Loucy (cell line): ENCODE data around the gene BSND.

ENCODE experiments used
- H2AFZ ChIP-seq: fragments of 200-600 bp; sonication (generic); 2 replicates; pipeline ENCODE4 v1.6.0; 2016; ENCODE audit warnings: antibody characterized with exemption, mild to moderate bottlenecking, low read length, moderate library complexity
- H3F3A ChIP-seq: fragments of 200-600 bp; 2 replicates; pipeline ENCODE4 v1.6.0; 2016; ENCODE audit warnings: antibody characterized with exemption, low read depth, mild to moderate bottlenecking
- H3K27me3 ChIP-seq: fragments of 200-600 bp; sonication (generic); 2 replicates; pipeline ENCODE4 v1.6.1; 2014; ENCODE audit warnings: low read length, mild to moderate bottlenecking; ENCODE audit not compliant: insufficient read depth, poor library complexity, severe bottlenecking
- H3K36me3 ChIP-seq: fragments of 200-600 bp; sonication (generic); 2 replicates; pipeline ENCODE4 v1.6.1; 2016; ENCODE audit warnings: low read length; ENCODE audit not compliant: insufficient read depth
- H3K4me1 ChIP-seq: fragments of 200-600 bp; sonication (generic); 2 replicates; pipeline ENCODE4 v1.5.1; 2014; ENCODE audit warnings: low read length, mild to moderate bottlenecking; ENCODE audit not compliant: insufficient read depth, poor library complexity, severe bottlenecking
- H3K4me2 ChIP-seq: fragments of 200-600 bp; sonication (generic); 2 replicates; pipeline ENCODE4 v1.6.0; 2014; ENCODE audit warnings: antibody characterized with exemption, low read length, low read depth, mild to moderate bottlenecking; ENCODE audit not compliant: poor library complexity, severe bottlenecking
- H3K4me3 ChIP-seq: fragments of 200-600 bp; sonication (generic); 2 replicates; pipeline ENCODE4 v1.5.1; 2014; ENCODE audit warnings: low read length, mild to moderate bottlenecking, mixed read lengths; ENCODE audit not compliant: poor library complexity, severe bottlenecking
- H3K79me2 ChIP-seq: fragments of 200-600 bp; sonication (generic); 2 replicates; pipeline ENCODE4 v1.6.1; 2014; ENCODE audit warnings: low read length; ENCODE audit not compliant: insufficient read depth
- H3K9ac ChIP-seq: fragments of 200-600 bp; sonication (generic); 2 replicates; pipeline ENCODE4 v1.6.0; 2014; ENCODE audit warnings: mild to moderate bottlenecking, low read depth, low read length, moderate library complexity; ENCODE audit not compliant: poor library complexity, severe bottlenecking
- H3K9me2 ChIP-seq: fragments of 200-600 bp; sonication (generic); replicated peaks from 2 replicates; pipeline ENCODE4 v1.6.1; 2016; ENCODE audit warnings: low read depth, low read length, mixed read lengths
- H3K9me3 ChIP-seq: fragments of 200-600 bp; sonication (generic); 2 replicates; pipeline ENCODE4 v1.6.1; 2014; ENCODE audit warnings: mild to moderate bottlenecking, antibody characterized with exemption, low read length, low read depth; ENCODE audit not compliant: insufficient read depth
- H4K20me1 ChIP-seq: fragments of 200-600 bp; sonication (generic); 2 replicates; pipeline ENCODE4 v1.6.0; 2014; ENCODE audit warnings: antibody characterized with exemption, low read length, mild to moderate bottlenecking; ENCODE audit not compliant: insufficient read depth, poor library complexity, severe bottlenecking
- CTCF ChIP-seq: fragments of 200-600 bp; sonication (generic); conservative IDR thresholded peaks from 2 replicates; pipeline ENCODE4 v1.5.1; 2014; ENCODE audit warnings: mild to moderate bottlenecking, antibody characterized with exemption, low read length
- EZH2phosphoT487 ChIP-seq: fragments of 200-600 bp; IDR thresholded peaks from 2 replicates; pipeline ENCODE4 v1.6.1; 2018; ENCODE audit warnings: antibody characterized with exemption, mild to moderate bottlenecking, moderate library complexity, borderline replicate concordance

The BSND gene

GRCh38 chr1:55000110-55001085 is 1.7 kb downstream of the BSND start:
- Histone ChIP-seq H2AFZ (no peak overlapping the region), H3K79me2 (no peaks in the 10 kb centered on the region), H3K4me2 (no peak overlapping the region), H3K9me3 (no peaks in the 10 kb centered on the region), H4K20me1 (no peaks in the 10 kb centered on the region), H3K4me3 (no peak overlapping the region), H3F3A (no peaks in the 10 kb centered on the region), H3K27me3 (no peaks in the 10 kb centered on the region), H3K9ac (no peak overlapping the region), H3K4me1 (no peaks in the 10 kb centered on the region), H3K9me2 (no peaks in the 10 kb centered on the region), H3K36me3 (no peaks in the 10 kb centered on the region)
- TF ChIP-seq CTCF: no peak
- TF ChIP-seq EZH2phosphoT487: no peak

- TF ChIP-seq EZH2phosphoT487: no peak
- no peak for TF ChIP-seq CTCF
- H3K79me2 ChIP-seq: no peaks in the 10 kb centered on the region
- H3K9me3 ChIP-seq: no peaks in the 10 kb centered on the region
- no peak overlapping the region for H2AFZ ChIP-seq
- no peaks in the 10 kb centered on the region for H3K9me2 ChIP-seq
- no peak overlapping the region for H3K4me2 ChIP-seq
- H3K9ac ChIP-seq: no peak overlapping the region
- H3K27me3 ChIP-seq: no peaks in the 10 kb centered on the region
- H3F3A ChIP-seq: no peaks in the 10 kb centered on the region
- H3K4me3 ChIP-seq: no peak overlapping the region
- no peaks in the 10 kb centered on the region for H3K4me1 ChIP-seq
- no peaks in the 10 kb centered on the region for H4K20me1 ChIP-seq
- no peaks in the 10 kb centered on the region for H3K36me3 ChIP-seq
Measured at GRCh38 chr1:55001311-55001710, 2.6 kb downstream of the BSND start.

DNA sequence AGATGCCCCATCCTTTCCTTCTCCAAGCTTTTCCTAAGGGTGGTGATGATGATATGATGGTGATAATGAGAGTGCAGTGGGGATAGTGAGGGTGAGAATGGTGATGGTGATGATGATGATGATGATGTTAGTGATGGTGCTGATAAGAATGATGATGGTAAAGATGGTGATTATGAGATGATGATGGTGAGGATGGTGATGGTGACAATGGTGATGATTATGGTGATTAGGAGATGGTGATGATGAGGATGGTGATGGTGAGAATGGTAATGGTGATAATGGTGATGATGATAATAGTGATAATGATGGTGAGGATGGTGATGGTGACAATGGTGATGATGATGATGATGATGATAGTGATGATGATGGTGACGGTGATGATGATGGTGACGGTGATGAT is 4.0 kb downstream of the BSND start:
- Histone ChIP-seq H2AFZ (no peak overlapping the region), H3K9me3 (no peaks in the 10 kb centered on the region), H3K4me3 (no peak overlapping the region), H3K9me2 (no peaks in the 10 kb centered on the region), H3F3A (no peaks in the 10 kb centered on the region), H3K9ac (no peak overlapping the region), H3K27me3 (no peaks in the 10 kb centered on the region), H3K4me2 (no peak overlapping the region), H3K79me2 (no peaks in the 10 kb centered on the region), H3K36me3 (no peaks in the 10 kb centered on the region), H3K4me1 (no peaks in the 10 kb centered on the region), H4K20me1 (no peaks in the 10 kb centered on the region)
- TF ChIP-seq CTCF: no peak
- TF ChIP-seq EZH2phosphoT487: no peak
